ENCODE results near the gene ZBTB32.
A peak's percentile ranks its signal among the peaks of the same experiment; 100 is the strongest.

ZBTB32 gene

GRCh38 chr19:35753634-35754369 lies 49.4 kb downstream of the ZBTB32 start:
- peaks cover 17% of the 10 kb centered on the region for H3K27me3 Mint-ChIP-seq (ENCODE audit: low read depth, poor library complexity)
- TF ChIP-seq CTCF (IDR thresholded peaks at IDR 0.05) = no peak
- no peaks in the 10 kb centered on the region for H3K9me3 Mint-ChIP-seq
- H3K4me1 Mint-ChIP-seq = peaks cover 32% of the 10 kb centered on the region
- no peak overlapping the region for H3K27ac Mint-ChIP-seq
- H3K36me3 Mint-ChIP-seq (ENCODE audit: low read depth) = peaks cover 11% of the 10 kb centered on the region
- no peak for DNase-seq
- no peak overlapping the region for H3K4me3 Mint-ChIP-seq

- TF ChIP-seq CTCF (IDR thresholded peaks at IDR 0.05) = no peak
Observed at GRCh38 chr19:35754370-35755130, 50.2 kb downstream of the ZBTB32 start.

GRCh38 chr19:35755131-35755549 lies 50.8 kb downstream of the ZBTB32 start:
- Mint-ChIP-seq H3K4me3 (peak overlapping the region; percentile 60), H3K36me3 (ENCODE audit: low read depth) (peaks cover 11% of the 10 kb centered on the region), H3K9me3 (no peaks in the 10 kb centered on the region), H3K4me1 (peaks cover 36% of the 10 kb centered on the region), H3K27me3 (ENCODE audit: low read depth, poor library complexity) (peaks cover 17% of the 10 kb centered on the region), H3K27ac (peak overlapping the region; percentile 78)
- no peak for TF ChIP-seq CTCF (IDR thresholded peaks at IDR 0.05)
- no peak for DNase-seq

More at GRCh38 chr19:35754370-35755130, 50.2 kb downstream of the ZBTB32 start:
- H3K27me3 Mint-ChIP-seq (ENCODE audit: low read depth, poor library complexity) = peaks cover 17% of the 10 kb centered on the region
- peaks cover 33% of the 10 kb centered on the region for H3K4me1 Mint-ChIP-seq
- DNase-seq = no peak
- H3K4me3 Mint-ChIP-seq = no peak overlapping the region
- no peak overlapping the region for H3K27ac Mint-ChIP-seq
- H3K9me3 Mint-ChIP-seq = no peaks in the 10 kb centered on the region
- peaks cover 11% of the 10 kb centered on the region for H3K36me3 Mint-ChIP-seq (ENCODE audit: low read depth)

GRCh38 chr19:35755550-35756376 lies 51.4 kb downstream of the ZBTB32 start:
- Mint-ChIP-seq H3K4me3 (peak overlapping the region; percentile 75), H3K4me1 (peaks cover 36% of the 10 kb centered on the region)
- peak; percentile 53 for DNase-seq

More at GRCh38 chr19:35755550-35756376, 51.4 kb downstream of the ZBTB32 start:
- no peak for TF ChIP-seq CTCF (IDR thresholded peaks at IDR 0.05)
- Mint-ChIP-seq H3K27ac (no peak overlapping the region), H3K9me3 (no peaks in the 10 kb centered on the region), H3K27me3 (ENCODE audit: low read depth, poor library complexity) (peaks cover 17% of the 10 kb centered on the region), H3K36me3 (ENCODE audit: low read depth) (peaks cover 12% of the 10 kb centered on the region)
